GM10248 (cell line): ENCODE measurements around the gene PCLO.
A peak's percentile ranks its signal among the peaks of the same experiment; 100 is the strongest.

Source experiments
- CTCF ChIA-PET: fragments of 300-600 bp; sonication (Branson Sonifier 250); formaldehyde crosslinking; extraction: SDS; loops from one replicate; lab custom pipeline; 2021; ENCODE audit warnings: antibody characterized with exemption; lab: Yijun Ruan, JAX
- POLR2A ChIA-PET: fragments of 350-650 bp; sonication (Branson Sonifier 250); formaldehyde crosslinking; extraction: SDS; loops from one replicate; lab custom pipeline; 2020; ENCODE audit warnings: antibody characterized with exemption; lab: Yijun Ruan, JAX
- DNase-seq: peaks from one replicate; pipeline ENCODE4 v3.0.0; 2012; ENCODE audit errors: extremely low spot score
- TF ChIP-seq, protein P1 (sequence below): IDR thresholded peaks from 2 replicates; pipeline ENCODE4 v1.5.1; 2012; ENCODE audit warnings: mild to moderate bottlenecking, low read depth; ENCODE audit errors: extremely low read depth, missing control alignments, control extremely low read depth

Gene PCLO

DNA sequence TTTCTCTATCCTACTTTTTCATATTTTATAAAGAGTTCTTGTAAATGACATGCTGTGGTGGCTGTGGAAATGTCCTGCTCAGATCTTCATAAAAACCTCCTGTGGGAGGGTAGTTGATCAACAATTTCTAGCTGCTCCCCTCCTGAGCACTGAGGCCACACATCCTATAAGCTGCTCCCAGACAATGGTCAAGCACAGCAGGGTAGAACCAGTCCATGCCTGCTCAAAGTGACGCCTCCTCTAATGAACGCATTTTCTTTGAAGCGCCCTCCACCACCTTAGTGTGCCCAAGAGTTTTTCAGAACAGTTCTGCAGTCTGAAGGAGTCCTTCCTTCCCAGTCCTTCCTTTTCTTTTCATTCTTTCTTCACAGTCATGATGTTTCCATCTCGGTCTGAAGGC, 420.5 kb downstream of the PCLO start:
- no peak for DNase-seq
- CTCF ChIA-PET = no interaction called here
- POLR2A ChIA-PET = no interaction called here
- TF ChIP-seq, protein P1, sequence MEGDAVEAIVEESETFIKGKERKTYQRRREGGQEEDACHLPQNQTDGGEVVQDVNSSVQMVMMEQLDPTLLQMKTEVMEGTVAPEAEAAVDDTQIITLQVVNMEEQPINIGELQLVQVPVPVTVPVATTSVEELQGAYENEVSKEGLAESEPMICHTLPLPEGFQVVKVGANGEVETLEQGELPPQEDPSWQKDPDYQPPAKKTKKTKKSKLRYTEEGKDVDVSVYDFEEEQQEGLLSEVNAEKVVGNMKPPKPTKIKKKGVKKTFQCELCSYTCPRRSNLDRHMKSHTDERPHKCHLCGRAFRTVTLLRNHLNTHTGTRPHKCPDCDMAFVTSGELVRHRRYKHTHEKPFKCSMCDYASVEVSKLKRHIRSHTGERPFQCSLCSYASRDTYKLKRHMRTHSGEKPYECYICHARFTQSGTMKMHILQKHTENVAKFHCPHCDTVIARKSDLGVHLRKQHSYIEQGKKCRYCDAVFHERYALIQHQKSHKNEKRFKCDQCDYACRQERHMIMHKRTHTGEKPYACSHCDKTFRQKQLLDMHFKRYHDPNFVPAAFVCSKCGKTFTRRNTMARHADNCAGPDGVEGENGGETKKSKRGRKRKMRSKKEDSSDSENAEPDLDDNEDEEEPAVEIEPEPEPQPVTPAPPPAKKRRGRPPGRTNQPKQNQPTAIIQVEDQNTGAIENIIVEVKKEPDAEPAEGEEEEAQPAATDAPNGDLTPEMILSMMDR = no peak

DNA sequence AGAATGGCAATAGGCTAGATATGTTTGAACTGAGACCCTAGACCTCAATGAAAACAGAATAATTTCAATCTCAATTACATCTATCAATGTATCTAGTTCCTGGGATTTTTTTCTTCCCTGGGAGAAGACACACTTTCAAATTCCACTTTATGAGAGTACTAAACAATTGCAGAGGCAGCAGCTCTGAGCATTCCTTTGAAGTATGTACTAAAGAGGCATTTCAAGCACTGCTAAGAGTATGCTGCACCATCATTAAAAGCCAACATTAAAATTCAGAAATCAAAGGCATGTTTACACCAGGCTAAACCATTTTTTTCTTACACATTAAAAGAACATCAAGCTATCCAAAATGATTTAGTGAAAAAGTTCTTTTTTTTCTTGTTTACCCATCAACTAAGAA, 421.2 kb downstream of the PCLO start:
- CTCF ChIA-PET = interaction anchor here (1.8 kb wide), 1 partner anchor 21 kb away, joined by 3 read pairs; no protein-coding TSS in a partner anchor
- POLR2A ChIA-PET = no interaction called here
- TF ChIP-seq, protein P1 = no peak
- no peak for DNase-seq

DNA sequence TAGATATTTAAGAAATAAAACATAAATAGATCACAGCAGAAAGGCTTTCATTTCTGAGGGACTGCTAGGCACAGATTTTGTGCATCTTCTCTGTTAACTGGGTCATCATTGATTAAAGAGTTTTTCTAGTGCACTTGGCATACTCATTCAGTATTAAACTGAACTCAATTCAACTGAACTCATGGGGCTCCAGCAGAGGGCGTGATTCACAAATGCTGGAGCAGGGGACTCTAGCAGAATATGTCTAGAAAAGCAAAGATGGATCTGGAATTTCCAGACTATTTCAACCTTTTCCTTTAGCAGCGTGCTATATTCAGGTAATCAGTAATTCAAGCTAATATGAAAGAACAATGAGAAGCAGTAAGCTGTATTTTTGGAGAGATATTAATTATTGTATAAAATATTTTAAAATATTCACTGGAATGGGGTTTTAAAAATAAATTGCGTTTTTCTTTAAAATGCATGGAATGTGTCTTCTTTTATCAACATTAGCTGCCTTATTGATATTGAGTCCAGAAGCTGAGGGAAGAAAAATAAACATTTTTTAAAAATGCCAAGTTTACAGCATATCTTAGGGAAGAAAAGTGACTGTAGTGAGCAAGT, 422.3 kb downstream of the PCLO start:
- ChIA-PET CTCF (interaction anchor here (1.0 to 1.8 kb wide), 4 partner anchors 9 to 1239 kb away, joined by 3 to 7 read pairs (median 4); no protein-coding TSS in a partner anchor), POLR2A (no interaction called here)
- no peak for DNase-seq
- TF ChIP-seq, protein P1 = peak; percentile 52

DNA sequence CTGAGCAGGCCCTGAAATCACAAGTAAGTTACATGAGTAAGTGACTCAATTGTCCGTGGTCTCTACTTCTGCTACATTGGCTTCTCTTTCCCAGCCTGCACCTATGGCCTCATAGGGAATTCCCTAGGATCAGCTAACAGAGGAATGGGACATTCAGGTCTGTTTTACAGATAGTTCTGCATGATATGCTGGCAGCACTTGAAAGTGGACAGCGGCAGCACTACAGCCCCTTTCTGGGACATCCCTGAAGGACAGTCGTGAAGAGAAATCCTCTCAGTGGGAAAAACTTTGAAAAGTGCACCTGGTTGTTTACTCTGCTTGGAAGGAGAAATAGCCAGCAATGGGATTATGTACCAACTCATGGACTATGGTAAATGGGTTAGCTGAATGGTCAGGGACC, 426.1 kb downstream of the PCLO start:
- ChIA-PET CTCF (interaction anchor here (1.5 to 4.5 kb wide), 3 partner anchors 8 to 14 kb away, joined by 3 to 11 read pairs (median 7); no protein-coding TSS in a partner anchor), POLR2A (no interaction called here)
- TF ChIP-seq, protein P1 = no peak
- DNase-seq = no peak

DNA sequence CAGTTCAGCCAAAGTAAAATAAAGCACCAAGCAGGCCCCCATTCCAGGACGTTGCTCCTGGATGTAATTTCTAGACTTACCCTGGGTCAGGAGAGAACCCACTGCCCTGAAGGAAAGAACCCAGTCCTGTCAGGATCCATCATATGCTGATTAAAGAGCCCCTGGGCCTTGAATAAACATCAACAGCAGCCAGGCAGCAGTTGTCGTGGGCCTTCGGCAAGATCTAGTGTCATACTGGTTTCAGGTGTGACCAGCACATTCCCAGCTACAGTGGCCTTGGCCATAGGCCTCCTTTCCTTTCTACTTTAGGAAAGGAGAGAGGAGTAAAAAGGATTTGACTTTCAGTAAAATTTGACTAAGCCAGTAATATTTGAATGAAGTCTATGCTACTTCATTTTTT, 430.0 kb downstream of the PCLO start:
- TF ChIP-seq, protein P1 = no peak
- ChIA-PET CTCF (no interaction called here), POLR2A (no interaction called here)
- DNase-seq = no peak

DNA sequence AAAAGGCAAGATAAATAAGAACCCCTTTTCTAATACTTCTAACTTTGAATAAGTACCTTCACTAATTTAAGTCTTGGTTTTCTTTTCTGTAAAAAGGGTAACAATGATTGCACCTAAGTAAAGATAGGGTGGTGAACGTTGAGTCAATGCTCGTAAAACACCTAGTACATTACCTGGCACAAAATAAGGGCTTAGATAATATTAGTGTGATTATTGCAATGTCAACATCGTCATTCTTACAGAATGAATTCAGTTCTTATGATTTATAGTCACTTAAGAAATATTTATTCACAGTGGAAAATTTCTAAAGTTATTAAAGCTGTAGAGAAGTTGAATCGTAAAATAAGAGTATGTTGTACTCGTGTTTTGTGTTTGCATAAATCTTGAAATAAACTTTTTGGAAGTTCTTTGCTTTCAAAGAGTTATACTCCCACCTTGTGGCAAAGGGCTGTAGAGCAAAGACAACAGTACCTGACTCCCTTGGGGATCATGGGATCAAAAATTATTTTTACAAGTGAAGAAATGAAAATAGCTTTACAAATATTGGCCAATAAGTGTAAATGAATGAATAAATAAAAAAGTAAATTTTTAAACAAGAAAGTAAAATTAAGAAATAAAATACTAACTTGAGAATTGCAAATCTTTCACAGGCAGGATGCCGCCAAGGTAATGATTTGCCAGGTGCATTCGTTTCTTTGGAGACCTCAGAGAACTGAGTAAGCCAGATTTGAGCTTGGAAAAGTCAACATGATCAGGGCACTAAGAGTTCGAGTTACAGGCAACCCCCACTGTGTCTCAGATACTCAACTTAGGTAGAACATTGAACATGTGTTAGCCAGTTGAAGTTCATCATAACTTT, 433.3 kb downstream of the PCLO start:
- ChIA-PET POLR2A (no interaction called here), CTCF (interaction anchor here (1.4 to 2.4 kb wide), 6 partner anchors 9 to 683 kb away, joined by 4 to 10 read pairs (median 6); no protein-coding TSS in a partner anchor)
- DNase-seq = peak; percentile 18
- TF ChIP-seq, protein P1 = peak; percentile 59
